GM12872 (cell line): ENCODE results near the gene CDH12.

Experiments used
- TF ChIP-seq, protein P1 (sequence below): IDR thresholded peaks from 3 replicates; pipeline ENCODE4 v1.5.1; 2011; ENCODE audit warnings: low read depth, mild to moderate bottlenecking, low read length, moderate library complexity; ENCODE audit not compliant: insufficient read depth

The CDH12 gene

DNA sequence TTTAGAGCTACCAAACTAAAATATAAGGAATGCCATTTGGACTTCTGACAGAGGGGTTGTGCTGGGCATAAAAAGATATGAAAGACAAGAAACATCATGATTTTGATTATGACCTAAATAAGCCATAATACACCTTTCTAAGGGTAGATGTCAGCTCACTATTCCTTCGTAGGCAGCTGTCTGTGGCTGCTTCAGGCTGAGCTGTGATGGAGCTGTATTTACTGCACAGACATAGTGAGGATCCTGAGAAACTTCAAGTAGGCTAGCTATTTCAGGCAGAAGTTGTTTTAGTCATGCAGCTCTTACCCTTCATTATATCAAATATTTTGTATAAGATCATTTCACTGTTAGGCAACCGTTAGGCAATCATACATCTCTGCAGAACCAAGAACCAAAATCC lies 511.7 kb downstream of the CDH12 start:
- TF ChIP-seq, protein P1, sequence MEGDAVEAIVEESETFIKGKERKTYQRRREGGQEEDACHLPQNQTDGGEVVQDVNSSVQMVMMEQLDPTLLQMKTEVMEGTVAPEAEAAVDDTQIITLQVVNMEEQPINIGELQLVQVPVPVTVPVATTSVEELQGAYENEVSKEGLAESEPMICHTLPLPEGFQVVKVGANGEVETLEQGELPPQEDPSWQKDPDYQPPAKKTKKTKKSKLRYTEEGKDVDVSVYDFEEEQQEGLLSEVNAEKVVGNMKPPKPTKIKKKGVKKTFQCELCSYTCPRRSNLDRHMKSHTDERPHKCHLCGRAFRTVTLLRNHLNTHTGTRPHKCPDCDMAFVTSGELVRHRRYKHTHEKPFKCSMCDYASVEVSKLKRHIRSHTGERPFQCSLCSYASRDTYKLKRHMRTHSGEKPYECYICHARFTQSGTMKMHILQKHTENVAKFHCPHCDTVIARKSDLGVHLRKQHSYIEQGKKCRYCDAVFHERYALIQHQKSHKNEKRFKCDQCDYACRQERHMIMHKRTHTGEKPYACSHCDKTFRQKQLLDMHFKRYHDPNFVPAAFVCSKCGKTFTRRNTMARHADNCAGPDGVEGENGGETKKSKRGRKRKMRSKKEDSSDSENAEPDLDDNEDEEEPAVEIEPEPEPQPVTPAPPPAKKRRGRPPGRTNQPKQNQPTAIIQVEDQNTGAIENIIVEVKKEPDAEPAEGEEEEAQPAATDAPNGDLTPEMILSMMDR, result no peak

DNA sequence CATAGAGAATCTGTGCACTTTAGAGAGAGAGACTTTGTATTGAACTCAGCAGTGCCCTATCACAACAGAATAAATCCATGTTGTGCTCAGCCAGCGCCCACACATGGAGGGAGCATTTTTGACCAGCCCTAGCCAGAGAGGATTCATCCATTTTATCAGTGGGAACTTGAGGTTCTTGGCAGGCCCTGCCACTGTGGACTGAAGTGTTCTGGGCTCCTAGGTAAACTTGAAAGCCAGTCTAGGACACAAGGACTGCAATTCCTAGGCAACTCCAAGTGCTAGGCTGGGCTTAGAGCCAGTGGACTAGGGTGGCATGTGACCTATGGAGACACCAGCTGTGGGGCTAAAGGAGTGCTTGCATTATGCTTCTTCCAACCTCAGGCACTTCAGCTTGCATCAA lies 523.5 kb downstream of the CDH12 start:
- TF ChIP-seq, protein P1, result no peak

DNA sequence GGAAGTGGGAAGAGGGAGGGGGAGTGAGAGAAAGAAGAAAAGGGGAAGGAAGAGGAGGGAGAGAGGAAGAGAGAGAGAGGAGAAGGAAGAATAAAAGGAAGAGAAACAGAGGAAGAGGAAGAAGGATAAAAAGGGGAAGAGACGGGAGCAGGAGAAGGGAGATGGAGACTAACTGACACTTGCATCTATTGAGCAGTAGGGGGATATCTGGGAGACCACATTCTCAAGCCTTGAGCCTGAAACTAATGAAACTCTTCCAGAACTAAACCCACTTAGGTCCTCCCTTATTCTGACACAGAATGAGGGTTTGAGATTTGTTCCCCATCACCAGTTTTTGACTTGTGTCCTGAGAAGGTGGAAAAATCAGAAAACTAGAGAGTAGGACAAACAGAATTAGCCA lies 533.3 kb downstream of the CDH12 start:
- TF ChIP-seq, protein P1, result no peak

DNA sequence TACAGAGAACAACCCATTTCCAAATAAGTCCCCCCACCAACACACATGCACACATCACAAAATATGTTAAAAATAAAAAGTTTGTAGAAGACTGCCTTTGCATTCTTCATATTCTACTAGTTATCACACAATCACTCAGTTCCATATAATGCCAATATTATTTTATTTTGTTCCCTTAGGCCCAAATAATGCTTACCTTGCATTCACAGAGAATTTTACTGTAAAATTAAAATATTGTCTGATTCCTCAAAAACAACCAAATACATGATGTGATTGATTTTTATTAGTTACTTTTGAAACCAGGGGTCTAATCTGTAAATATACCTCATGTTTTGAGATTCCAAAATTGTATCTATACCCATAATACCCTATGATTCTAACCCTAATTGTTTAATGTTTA lies 536.9 kb downstream of the CDH12 start:
- TF ChIP-seq, protein P1, result no peak

DNA sequence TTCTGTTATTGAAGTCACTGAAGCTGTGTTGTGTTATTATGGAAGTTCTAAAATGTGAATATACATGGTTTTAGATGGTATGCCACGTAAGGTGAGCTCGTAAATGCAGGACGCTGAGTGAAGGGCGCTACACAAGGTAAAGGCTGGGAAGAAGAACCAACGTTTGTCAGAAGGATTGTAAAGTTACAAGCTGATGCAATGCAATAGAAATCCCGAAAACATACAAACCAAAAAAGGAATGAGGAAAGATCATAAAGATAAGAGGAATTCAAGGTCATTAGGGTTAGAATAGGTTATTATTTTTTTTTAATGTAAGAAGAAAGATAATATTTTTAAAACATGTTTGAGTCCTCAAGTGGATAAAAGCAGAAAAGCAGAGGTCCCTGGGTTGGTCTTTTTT lies 538.6 kb downstream of the CDH12 start:
- TF ChIP-seq, protein P1, result no peak

DNA sequence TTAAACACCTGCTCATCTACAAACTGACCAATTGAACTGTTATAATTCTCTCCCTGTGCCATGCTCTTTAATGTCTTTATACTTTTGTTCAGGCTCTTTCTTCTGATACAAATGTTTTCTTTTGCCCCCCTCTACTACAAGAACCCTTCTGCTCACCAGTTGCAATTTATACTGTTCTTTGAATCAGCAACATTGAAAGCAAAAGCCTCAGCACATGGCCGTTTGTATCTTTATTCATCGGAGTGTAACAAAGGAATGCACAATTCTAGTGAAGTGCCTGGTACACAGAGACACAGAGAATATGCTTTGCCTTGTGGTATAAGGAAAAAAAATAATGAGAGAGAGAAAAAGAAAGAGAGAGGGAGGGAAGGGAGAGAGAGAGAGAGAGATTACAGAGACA lies 547.1 kb downstream of the CDH12 start:
- TF ChIP-seq, protein P1, result no peak

DNA sequence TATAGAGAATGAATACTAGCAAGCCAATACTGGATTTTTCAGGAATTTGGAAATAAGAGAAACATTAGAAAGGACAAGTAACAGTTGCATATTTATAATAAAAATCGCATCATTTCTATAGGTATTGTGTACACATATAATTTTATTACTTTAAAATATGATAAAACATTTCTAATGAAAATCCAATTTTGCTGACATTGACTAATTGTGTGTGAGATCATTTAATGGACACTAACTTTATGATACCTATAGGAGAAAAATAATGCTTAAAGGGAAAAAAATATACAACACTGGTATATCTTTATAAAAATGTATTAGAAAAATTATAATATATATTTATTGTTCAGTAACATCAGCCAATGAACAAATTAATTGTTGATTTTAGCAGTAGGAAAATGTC lies 557.3 kb downstream of the CDH12 start:
- TF ChIP-seq, protein P1, result no peak

DNA sequence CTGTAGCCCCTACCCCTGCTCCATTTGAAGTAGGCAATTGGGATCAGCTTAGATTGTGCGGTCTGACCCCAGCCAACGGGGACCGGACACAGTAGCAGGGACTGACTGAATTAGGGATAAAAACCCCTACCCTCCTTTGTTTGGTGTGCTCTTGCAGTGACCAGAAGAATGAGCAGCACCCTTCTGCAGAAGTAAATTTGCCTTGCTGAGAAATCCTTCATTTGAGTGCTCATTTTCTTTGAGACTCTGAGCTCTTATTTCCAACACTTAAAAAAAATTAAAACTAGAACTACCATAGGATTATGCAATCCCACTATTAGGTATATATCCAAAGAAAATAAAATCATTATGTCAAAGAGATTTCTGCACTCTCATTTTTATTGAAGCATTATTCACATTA lies 560.0 kb downstream of the CDH12 start:
- TF ChIP-seq, protein P1, result no peak
